ENCODE results near the gene TEAD1. TPM values are rescaled to one million over a fixed set of nuclear protein-coding genes. Genes with fewer than 3 reads are reported as not detected.

Gene TEAD1
- polyA plus RNA-seq, 1 donor (not counting 4 experiments of a cell fraction or from before 2014, with no cell fraction given): 32.7 TPM

DNA sequence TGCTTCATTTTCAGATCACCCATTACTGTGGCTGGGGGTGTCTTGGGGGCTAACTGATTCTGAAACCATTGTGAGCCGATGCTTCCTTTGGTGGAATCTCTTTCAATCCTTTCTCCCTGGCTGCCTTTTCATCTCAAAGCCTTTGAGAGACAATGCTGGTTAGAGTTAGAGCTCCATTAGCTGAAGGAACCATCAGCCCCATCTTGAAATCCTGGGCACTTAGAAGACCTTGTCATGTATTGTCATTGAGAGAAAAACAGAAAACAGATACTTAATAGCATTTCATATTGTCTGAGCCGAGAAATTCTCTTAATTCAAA lies 6.7 kb downstream of the TEAD1 start:
- dilution Hi-C loops (cut with MboI; ENCODE audit: extremely low pct_ligation_motif_present, low sequenced_read_pairs): no loop called here
- peaks cover 98% of the 10 kb centered on the region for H3K79me2 ChIP-seq (ENCODE audit: control insufficient read depth, insufficient read depth, low read length)
- H3K27ac ChIP-seq (ENCODE audit: control insufficient read depth, insufficient read depth, low read length): peak overlapping the region; percentile 10
- H3K4me3 ChIP-seq (ENCODE audit: control insufficient read depth in 2 of 3, extremely low read depth in 1 of 3, insufficient read depth in 2 of 3, low read depth in 1 of 3, low read length in 3 of 3): no peak overlapping the region
- H3K9me1 ChIP-seq (ENCODE audit: control insufficient read depth, extremely low read depth, insufficient read depth, low read length): peaks cover 5% of the 10 kb centered on the region
- TF ChIP-seq, protein P1, sequence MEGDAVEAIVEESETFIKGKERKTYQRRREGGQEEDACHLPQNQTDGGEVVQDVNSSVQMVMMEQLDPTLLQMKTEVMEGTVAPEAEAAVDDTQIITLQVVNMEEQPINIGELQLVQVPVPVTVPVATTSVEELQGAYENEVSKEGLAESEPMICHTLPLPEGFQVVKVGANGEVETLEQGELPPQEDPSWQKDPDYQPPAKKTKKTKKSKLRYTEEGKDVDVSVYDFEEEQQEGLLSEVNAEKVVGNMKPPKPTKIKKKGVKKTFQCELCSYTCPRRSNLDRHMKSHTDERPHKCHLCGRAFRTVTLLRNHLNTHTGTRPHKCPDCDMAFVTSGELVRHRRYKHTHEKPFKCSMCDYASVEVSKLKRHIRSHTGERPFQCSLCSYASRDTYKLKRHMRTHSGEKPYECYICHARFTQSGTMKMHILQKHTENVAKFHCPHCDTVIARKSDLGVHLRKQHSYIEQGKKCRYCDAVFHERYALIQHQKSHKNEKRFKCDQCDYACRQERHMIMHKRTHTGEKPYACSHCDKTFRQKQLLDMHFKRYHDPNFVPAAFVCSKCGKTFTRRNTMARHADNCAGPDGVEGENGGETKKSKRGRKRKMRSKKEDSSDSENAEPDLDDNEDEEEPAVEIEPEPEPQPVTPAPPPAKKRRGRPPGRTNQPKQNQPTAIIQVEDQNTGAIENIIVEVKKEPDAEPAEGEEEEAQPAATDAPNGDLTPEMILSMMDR (optimal IDR thresholded peaks at IDR 0.05 in 1 of 3, IDR thresholded peaks at IDR 0.05 in 1 of 3, conservative IDR thresholded peaks at IDR 0.05 in 1 of 3; ENCODE audit: extremely low read depth in 1 of 3, insufficient read depth in 2 of 3, low read length in 3 of 3): no peak
- no peak for TF ChIP-seq EZH2 (IDR thresholded peaks at IDR 0.05; ENCODE audit: low read length)
- H3K9ac ChIP-seq (ENCODE audit: control insufficient read depth, extremely low read depth, insufficient read depth, low read length): no peak overlapping the region
- H3K4me1 ChIP-seq (ENCODE audit: control insufficient read depth, extremely low read depth, insufficient read depth, low read length): peaks cover 63% of the 10 kb centered on the region
- FAIRE-seq: no peak
- H3K4me2 ChIP-seq (ENCODE audit: control insufficient read depth, extremely low read depth, insufficient read depth, low read depth, low read length): peak overlapping the region; percentile 57
- H2AFZ ChIP-seq (ENCODE audit: control insufficient read depth, low read length): no peak overlapping the region
- H3K36me3 ChIP-seq (ENCODE audit: control insufficient read depth in 2 of 2, extremely low read depth in 1 of 2, insufficient read depth in 2 of 2, low read length in 2 of 2): peaks cover 2 to 16% of the 10 kb centered on the region in 2 experiments
- H3K9me3 ChIP-seq (ENCODE audit: control insufficient read depth, low read depth, low read length): no peaks in the 10 kb centered on the region
- no peak for DNase-seq (ENCODE audit: low read depth, low spot score)
- H4K20me1 ChIP-seq (ENCODE audit: control insufficient read depth, extremely low read depth, insufficient read depth, low read length): peaks cover 13% of the 10 kb centered on the region
- H3K27me3 ChIP-seq (ENCODE audit: control insufficient read depth, extremely low read depth, insufficient read depth, low read length): no peaks in the 10 kb centered on the region

DNA sequence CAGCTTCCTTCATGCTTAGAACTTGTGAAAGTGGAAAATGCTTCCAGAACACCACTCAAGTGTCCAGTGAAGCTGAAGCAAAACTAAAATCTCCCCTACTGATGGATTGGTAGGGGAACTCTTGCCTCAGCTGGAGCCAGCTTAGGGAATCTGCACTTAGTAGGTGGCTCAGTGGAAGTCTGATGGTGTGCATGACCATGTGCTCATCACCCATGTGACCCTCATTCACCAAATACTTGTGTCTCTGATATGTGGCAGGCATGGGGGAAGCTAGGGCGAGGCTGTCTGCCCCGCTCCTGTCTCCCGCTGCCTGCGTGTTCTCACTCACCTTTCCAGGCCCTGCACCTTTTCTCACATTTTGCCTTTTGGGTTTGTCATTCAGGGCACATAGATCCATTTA lies 7.2 kb downstream of the TEAD1 start:
- TF ChIP-seq, protein P1 (optimal IDR thresholded peaks at IDR 0.05 in 1 of 3, IDR thresholded peaks at IDR 0.05 in 1 of 3, conservative IDR thresholded peaks at IDR 0.05 in 1 of 3; ENCODE audit: extremely low read depth in 1 of 3, insufficient read depth in 2 of 3, low read length in 3 of 3): no peak
- no peak for TF ChIP-seq EZH2 (IDR thresholded peaks at IDR 0.05; ENCODE audit: low read length)

More for the DNA sequence above, 7.2 kb downstream of the TEAD1 start:
- Histone ChIP-seq H3K9me3 (ENCODE audit: control insufficient read depth, low read depth, low read length) (no peaks in the 10 kb centered on the region), H3K27me3 (ENCODE audit: control insufficient read depth, extremely low read depth, insufficient read depth, low read length) (no peaks in the 10 kb centered on the region), H3K4me1 (ENCODE audit: control insufficient read depth, extremely low read depth, insufficient read depth, low read length) (peaks cover 69% of the 10 kb centered on the region), H2AFZ (ENCODE audit: control insufficient read depth, low read length) (no peak overlapping the region), H3K36me3 (ENCODE audit: control insufficient read depth in 2 of 2, extremely low read depth in 1 of 2, insufficient read depth in 2 of 2, low read length in 2 of 2) (peaks cover 2 to 16% of the 10 kb centered on the region in 2 experiments), H3K9me1 (ENCODE audit: control insufficient read depth, extremely low read depth, insufficient read depth, low read length) (peaks cover 5% of the 10 kb centered on the region), H3K4me3 (ENCODE audit: control insufficient read depth in 2 of 3, extremely low read depth in 1 of 3, insufficient read depth in 2 of 3, low read depth in 1 of 3, low read length in 3 of 3) (no peak overlapping the region), H3K4me2 (ENCODE audit: control insufficient read depth, extremely low read depth, insufficient read depth, low read depth, low read length) (no peak overlapping the region), H3K79me2 (ENCODE audit: control insufficient read depth, insufficient read depth, low read length) (peaks cover 98% of the 10 kb centered on the region), H4K20me1 (ENCODE audit: control insufficient read depth, extremely low read depth, insufficient read depth, low read length) (peaks cover 9% of the 10 kb centered on the region), H3K9ac (ENCODE audit: control insufficient read depth, extremely low read depth, insufficient read depth, low read length) (no peak overlapping the region), H3K27ac (ENCODE audit: control insufficient read depth, insufficient read depth, low read length) (no peak overlapping the region)
- no peak for FAIRE-seq
- dilution Hi-C loops (cut with MboI; ENCODE audit: extremely low pct_ligation_motif_present, low sequenced_read_pairs): no loop called here
- no peak for DNase-seq (ENCODE audit: low read depth, low spot score)
